Mononuclear cell (primary cell): ENCODE data around the gene MAST2. TPM values are rescaled to one million over a fixed set of nuclear protein-coding genes. Genes with fewer than 3 reads are reported as not detected.

Source experiments
- H3K27me3 ChIP-seq: 2 replicates; pipeline ENCODE4 v1.6.0; 2011; ENCODE audit warnings: low read length, control low read depth; ENCODE audit not compliant: insufficient read depth
- H3K4me1 ChIP-seq: 2 replicates; pipeline ENCODE4 v1.5.1; 2011; ENCODE audit warnings: mild to moderate bottlenecking, low read length, control low read depth; ENCODE audit not compliant: insufficient read depth
- H3K4me3 ChIP-seq: 2 replicates; pipeline ENCODE4 v1.5.1; 2011; ENCODE audit warnings: mild to moderate bottlenecking, low read length, moderate library complexity
- H3K9me3 ChIP-seq: 2 replicates; pipeline ENCODE4 v1.5.1; 2011; ENCODE audit warnings: low read depth, mild to moderate bottlenecking, control low read depth, low read length
- total RNA-seq: library from RNA; depleted of rRNA; stranded (reverse); fragments of >200 nt; gene quantifications from one replicate; pipeline ENCODE4 v1.2.3, GENCODE V29; 2012

The MAST2 gene
- total RNA-seq = 3.9 TPM

DNA sequence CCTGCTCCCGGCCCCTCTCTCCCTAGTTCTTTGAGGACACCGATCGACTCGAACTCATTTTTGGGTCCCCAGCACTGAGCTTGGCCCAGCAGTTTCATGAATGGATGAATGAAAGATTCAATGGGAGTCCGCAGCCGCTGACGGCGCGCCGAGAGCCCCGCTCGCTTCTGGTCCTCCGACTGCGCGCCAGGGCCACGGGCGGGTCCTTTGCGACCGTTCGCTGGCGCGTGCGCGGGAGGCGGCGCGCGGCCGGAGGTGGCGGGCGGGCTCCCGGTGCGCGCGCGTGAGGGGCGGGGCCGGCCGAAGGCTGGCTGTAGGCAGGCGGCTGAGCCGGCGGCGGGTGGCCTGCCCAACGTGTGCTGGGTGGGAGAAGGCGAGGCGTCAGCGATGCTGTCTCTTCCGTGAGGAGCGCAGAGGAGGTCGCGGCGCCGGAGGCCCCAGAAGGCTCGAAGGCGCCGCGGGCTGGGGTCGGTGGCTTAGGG is at the start of gene MAST2:
Gene MAST2 (plus strand): TSS at position 314 of the 482 bp plus-strand sequence. CDS start 284 bp downstream, outside the sequence.
- peaks cover 27% of the 10 kb centered on the region for H3K4me1 ChIP-seq
- H3K9me3 ChIP-seq = no peaks in the 10 kb centered on the region
- peak within 1 kb of the TSS; percentile 52 for H3K4me3 ChIP-seq
- no peaks in the 10 kb centered on the region for H3K27me3 ChIP-seq

DNA sequence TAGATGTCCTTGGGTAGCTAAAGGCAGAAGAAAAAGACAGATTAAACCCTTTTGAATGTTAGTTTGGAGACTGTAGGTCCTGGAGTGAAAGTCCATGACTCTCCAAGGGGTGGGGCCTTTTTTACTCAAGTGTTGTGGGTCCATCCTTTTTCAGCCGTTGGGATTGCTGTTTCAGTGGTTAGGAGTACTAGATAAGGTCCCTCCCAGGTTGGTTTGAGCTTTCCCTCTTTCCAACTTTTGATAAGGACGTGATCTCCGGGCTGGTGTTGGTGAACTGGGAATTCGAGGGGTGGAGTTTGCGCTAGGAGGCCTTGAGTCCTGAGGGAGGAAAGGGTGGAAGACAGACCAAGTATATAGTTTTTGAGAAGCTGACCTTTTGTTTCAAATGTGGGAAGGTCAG is 47.7 kb upstream of the MAST2 start:
- Histone ChIP-seq H3K9me3 (no peaks in the 10 kb centered on the region), H3K4me1 (peaks cover 11% of the 10 kb centered on the region), H3K4me3 (no peak overlapping the region), H3K27me3 (no peaks in the 10 kb centered on the region)

DNA sequence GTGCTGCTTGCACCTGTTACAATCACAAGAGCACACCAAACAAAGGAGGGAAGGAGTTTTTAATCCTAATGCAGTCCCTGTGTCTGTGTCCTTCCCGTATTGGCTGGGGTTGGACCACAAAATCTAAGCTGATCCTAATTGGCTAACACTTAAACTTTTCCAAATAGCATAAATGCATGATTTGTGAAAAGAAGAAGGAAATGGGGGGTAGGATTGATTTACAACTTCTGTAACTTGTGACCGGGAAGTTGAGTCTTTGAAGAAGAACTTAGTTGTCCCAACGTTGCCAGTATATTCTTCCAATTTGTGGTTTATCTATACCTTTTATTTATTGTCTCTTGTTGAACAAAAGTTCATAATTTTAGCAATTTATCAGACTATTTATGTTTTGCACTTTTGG is 41.1 kb upstream of the MAST2 start:
- Histone ChIP-seq H3K4me1 (no peaks in the 10 kb centered on the region), H3K27me3 (no peaks in the 10 kb centered on the region), H3K9me3 (no peaks in the 10 kb centered on the region), H3K4me3 (no peak overlapping the region)

DNA sequence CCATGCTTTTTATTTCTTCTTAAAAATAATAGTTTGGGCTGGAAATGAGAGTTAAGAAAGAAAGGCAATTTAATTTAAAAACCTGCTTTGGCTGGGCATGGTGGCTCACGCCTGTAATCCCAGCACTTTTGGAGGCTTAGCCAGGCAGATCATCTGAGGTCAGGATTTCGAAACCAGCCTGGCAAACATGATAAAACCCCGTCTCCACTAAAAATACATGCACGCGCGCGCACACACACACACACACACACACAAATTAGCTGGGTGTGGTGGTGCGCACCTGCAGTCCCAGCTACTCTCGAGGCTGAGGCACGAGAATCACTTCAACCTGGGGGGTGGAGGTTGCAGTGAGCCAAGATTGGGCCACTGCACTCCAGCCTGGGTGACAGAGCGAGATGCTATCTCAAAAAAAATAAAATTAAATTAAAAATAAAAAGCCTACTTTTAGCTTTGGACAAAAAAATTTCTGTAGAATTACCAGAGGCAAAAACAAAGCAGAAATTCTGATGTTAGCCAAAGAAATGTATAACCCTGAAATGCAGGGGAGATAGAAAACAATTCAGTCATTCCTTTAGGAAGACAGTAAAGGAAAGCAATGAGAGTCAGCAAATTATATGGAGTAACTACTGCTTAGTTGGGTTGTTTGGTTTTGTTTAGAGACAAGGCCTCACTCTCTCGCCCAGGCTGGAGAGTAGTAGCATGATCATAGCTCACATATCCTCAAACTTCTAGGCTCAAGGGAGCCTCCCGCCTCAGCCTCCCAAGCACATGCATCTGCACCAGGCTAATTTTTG is 37.2 kb upstream of the MAST2 start:
- Histone ChIP-seq H3K9me3 (no peaks in the 10 kb centered on the region), H3K4me1 (no peaks in the 10 kb centered on the region), H3K27me3 (no peaks in the 10 kb centered on the region), H3K4me3 (no peak overlapping the region)

DNA sequence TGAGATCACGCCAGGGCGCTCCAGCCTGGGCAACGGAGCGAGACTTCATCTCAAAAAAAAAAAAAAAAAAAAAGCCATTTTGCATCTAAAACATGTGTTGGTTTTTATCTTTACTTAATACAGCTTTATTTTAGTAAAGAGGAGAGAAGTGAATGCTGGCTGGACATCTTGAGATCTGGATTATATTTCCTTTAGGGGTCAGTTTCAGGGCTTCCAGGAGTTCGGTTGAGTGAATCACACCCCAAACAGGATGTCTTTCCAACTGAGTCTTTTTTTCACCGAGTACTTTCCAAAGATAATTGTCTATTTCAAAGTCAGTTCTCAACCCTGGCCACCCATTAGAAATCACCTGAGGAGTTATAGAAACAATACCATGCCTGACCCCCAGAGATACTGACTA is 36.4 kb upstream of the MAST2 start:
- no peaks in the 10 kb centered on the region for H3K4me1 ChIP-seq
- no peaks in the 10 kb centered on the region for H3K27me3 ChIP-seq
- no peaks in the 10 kb centered on the region for H3K9me3 ChIP-seq
- no peak overlapping the region for H3K4me3 ChIP-seq

DNA sequence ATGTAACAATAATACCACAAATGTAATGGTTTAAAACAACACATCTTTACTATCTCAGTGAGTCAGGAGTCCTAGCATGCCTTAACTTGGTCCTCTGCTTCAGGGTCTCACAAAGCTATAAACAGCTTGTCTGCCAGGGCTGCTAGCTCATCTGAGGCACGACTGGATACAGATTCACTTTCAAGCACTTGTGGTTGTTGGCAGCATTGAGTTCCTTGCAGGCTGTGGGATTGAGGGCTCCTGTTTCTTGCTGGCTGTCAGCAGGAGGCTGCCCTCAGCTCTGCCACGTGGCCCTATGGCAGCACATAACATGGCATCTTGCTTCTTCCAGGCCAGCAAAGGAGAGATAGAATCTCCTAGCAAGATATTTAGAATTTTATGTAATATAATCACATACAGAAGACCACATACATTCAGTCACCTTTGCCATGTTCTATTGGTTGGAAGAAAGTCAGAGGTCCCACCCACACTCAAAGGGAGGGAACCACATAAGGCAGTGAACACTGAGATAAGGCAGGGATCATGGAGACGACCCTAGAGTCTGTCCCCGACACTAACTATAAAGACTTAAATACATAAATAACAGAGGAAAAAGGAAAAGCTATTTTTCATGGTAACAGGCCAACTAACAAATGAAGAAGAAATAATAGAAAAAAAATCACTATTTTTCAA is 34.0 kb upstream of the MAST2 start:
- H3K27me3 ChIP-seq = no peaks in the 10 kb centered on the region
- no peaks in the 10 kb centered on the region for H3K9me3 ChIP-seq
- H3K4me3 ChIP-seq = no peak overlapping the region
- H3K4me1 ChIP-seq = no peaks in the 10 kb centered on the region

DNA sequence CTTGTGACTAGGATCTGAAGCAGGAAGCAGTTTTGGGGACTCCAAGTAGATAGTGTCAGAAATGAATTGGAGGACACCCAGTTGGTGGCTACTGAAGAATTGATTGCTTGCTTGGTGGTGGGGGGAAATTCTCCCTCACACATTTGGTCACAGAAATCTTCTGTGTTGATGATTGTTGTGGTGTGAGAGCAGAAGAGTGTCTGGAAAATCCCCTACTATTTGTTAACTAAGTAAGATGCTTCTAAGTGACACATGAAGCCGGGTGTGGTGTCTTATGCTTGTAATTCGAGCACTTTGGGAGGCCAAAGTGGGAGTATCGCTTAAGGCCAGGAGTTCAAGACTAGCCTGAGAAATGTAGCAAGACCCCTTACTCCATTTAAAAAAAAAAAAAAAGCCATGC is 30.4 kb upstream of the MAST2 start:
- Histone ChIP-seq H3K4me3 (no peak overlapping the region), H3K27me3 (no peaks in the 10 kb centered on the region), H3K4me1 (no peaks in the 10 kb centered on the region), H3K9me3 (no peaks in the 10 kb centered on the region)

DNA sequence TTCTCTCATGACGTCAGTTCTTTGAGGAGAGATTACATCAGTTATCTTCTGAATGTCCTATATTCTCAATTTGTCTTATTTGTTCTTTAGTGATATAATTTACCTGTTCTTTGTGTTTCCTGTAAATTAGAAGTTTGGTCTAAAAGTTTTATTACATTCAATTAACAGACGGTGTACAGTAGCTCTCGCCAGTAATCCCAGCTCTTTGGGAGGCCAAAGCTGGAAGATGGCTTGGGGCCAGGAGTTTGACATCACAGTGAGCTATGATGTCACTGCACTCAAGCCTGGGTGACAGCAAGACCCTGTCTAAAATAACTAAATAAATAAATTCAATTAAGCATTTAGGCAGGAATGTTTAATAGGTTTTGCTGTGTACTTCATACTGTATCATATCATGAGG is 27.6 kb upstream of the MAST2 start:
- Histone ChIP-seq H3K4me1 (no peaks in the 10 kb centered on the region), H3K9me3 (no peaks in the 10 kb centered on the region), H3K27me3 (no peaks in the 10 kb centered on the region), H3K4me3 (no peak overlapping the region)

DNA sequence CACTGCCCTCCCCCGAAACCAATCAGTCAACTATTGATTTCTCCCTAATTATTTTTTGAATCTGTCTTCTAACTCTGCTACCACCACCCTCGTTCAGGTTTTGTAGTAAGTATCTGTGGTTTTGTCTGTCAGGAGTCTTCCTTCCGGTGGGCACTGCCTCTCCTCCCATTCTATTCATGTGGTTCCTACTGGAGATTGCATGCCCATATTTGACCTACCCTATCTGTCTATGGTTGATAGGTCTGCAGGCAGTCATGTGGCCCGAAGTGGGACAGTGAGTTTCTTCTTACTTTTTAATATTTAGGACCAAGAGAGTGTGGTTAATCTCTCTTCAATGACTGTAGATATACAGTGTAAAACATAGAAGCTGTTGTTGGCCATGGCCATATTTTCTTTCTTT is 17.8 kb upstream of the MAST2 start:
- H3K9me3 ChIP-seq = no peaks in the 10 kb centered on the region
- peaks cover 4% of the 10 kb centered on the region for H3K27me3 ChIP-seq
- H3K4me3 ChIP-seq = no peak overlapping the region
- H3K4me1 ChIP-seq = peaks cover 26% of the 10 kb centered on the region

DNA sequence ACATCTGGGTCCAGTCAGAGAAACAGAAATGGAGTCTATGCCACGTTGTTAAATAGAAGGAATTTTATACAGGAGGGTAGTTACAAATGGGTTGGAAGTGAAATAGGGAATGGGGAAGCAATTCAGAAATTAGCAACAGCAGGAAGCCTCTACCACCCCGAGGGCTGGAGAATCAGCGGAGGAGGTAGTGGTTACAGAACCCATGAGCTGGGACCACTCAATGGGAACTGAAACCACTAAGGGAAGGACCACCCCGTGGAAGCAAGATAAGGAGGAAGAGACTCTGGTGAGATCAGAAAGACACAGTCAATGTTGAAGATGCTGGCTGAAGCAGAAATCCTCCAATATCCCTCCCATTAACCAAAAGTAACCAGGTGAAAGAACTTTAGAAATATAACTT is 15.5 kb upstream of the MAST2 start:
- no peak overlapping the region for H3K4me3 ChIP-seq

DNA sequence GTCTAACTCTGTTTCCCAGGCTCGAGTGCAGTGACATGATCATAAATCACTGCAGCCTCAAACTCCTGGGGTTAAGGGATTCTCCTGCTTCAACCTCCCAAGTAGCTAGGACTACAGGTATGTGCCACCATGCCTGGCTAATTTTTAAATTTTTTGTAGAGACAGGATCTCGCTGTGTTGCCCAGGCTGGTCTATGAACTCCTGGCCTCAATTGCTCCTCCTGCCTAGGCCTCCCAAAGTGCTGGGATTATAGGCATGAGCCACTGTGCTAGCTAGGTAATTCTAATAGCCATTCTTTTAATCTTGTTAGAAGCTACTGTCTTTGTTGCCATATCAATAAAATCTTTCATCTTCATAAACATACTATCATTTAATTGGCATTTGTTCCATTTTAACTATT is 13.8 kb upstream of the MAST2 start:
- Histone ChIP-seq H3K9me3 (no peaks in the 10 kb centered on the region), H3K4me1 (peaks cover 26% of the 10 kb centered on the region), H3K4me3 (no peak overlapping the region), H3K27me3 (peaks cover 4% of the 10 kb centered on the region)

More for the DNA sequence above, 15.5 kb upstream of the MAST2 start:
- H3K27me3 ChIP-seq = peaks cover 4% of the 10 kb centered on the region
- no peaks in the 10 kb centered on the region for H3K9me3 ChIP-seq
- H3K4me1 ChIP-seq = peaks cover 26% of the 10 kb centered on the region

DNA sequence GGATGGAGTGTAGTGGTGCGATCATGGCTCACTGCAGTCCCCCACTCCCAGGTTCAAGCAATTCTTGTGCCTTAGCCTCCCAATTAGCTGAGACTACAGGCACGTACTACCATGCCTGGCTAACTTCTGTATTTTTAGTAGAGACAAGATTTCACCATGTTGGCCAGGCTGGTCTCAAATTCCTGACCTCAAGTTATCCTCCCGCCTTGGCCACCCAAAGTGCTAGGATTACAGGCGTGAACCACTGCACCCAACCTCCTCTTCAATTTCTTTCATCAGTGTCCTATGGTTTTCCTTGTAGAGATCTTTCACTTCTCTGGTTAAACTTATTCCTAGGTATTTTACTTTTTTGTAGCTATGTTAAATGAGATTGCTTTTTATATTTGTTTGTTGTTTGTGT is 10.7 kb upstream of the MAST2 start:
- Histone ChIP-seq H3K4me1 (peaks cover 7% of the 10 kb centered on the region), H3K9me3 (no peaks in the 10 kb centered on the region), H3K27me3 (no peaks in the 10 kb centered on the region), H3K4me3 (no peak overlapping the region)

DNA sequence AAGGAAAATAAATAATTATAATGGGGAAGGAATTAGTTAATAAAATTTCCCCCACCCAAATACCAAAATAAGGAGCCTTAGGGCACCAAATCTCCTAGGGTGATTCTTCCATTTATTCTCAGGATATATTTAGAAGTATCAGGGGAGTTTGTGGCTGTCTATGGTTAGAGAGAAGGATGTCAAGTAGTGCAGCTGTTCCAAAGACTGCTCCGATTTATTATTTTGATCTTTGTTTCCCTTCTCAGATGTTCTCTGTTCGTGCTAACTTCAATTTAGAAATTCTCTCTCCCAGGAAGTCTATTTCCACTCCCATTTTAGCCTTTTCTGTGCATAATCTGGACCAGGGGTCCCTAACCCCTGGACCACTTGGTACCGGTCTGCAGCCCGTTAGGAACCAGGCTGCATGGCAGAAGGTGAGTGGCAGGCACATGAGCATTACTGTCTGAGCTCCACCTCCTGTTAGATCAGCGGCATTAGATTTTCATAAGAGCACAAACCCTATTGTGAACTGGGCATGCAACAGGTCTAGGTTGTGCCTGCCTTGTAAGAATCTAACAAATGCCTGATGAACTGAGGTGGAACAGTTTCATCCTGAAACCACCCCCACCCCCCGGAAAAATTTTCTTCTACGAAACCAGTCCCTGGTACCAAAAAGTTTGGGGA is 9.3 kb upstream of the MAST2 start:
- H3K27me3 ChIP-seq = no peaks in the 10 kb centered on the region
- H3K4me3 ChIP-seq = no peak overlapping the region
- H3K4me1 ChIP-seq = no peaks in the 10 kb centered on the region
- no peaks in the 10 kb centered on the region for H3K9me3 ChIP-seq

DNA sequence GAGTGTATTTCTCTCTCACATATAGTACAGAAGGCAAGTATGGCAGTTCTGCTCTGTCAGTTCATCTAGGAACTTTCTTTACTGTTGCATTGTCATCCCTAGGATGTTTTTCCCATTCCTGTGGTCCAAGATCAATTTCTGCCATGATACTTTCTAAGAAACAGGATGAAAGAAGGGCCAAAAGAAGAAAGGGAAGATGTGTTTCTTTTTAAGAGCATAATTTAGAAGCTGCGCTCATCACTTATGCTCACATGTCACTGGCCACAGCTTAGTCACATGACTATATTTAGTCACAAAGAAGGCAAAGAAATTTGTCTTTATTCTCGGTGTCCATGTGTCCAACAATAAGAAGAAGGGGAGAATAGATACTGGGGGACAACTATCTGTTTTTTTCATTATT is 7.0 kb upstream of the MAST2 start:
- Histone ChIP-seq H3K4me1 (no peaks in the 10 kb centered on the region), H3K4me3 (no peak overlapping the region), H3K9me3 (no peaks in the 10 kb centered on the region), H3K27me3 (no peaks in the 10 kb centered on the region)

DNA sequence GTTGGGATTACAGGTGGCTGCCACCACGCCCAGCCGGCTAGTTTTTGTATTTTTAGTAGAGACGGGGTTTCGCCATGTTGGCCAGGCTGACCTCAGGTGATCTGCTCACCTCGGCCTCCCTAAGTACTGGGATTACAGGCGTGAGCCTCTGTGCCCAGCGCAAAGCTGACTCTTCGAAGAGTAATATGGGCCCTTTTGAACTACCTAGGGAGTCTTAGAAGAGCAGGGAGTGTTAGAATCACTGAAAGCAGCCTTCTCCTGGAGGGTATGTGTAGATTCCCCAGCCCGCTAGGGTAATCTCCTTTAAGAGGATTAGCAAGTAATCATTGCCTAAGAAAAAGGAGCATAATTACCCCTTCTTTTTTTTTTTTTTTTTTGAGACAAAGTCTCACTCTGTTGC is 6.5 kb upstream of the MAST2 start:
- Histone ChIP-seq H3K9me3 (no peaks in the 10 kb centered on the region), H3K4me3 (no peak overlapping the region), H3K4me1 (peaks cover 2% of the 10 kb centered on the region), H3K27me3 (no peaks in the 10 kb centered on the region)
